Brain microvascular endothelial cell (primary cell): ENCODE results near the gene ARHGAP36.

Experiments
- DNase-seq: peaks from one replicate; pipeline ENCODE4 v3.0.0-alpha.2; 2020
- H3K27ac ChIP-seq: fragments of 250-450 bp; sonication (Bioruptor Pico); 2 replicates; pipeline ENCODE4 v1.5.1; 2020; ENCODE audit warnings: mild to moderate bottlenecking, moderate library complexity
- H3K27me3 ChIP-seq: fragments of 250-450 bp; sonication (Bioruptor Pico); replicated peaks from 2 replicates; pipeline ENCODE4 v1.5.1; 2020; ENCODE audit warnings: mild to moderate bottlenecking
- H3K36me3 ChIP-seq: fragments of 250-450 bp; sonication (Bioruptor Pico); replicated peaks from 2 replicates; pipeline ENCODE4 v1.5.1; 2020; ENCODE audit warnings: mild to moderate bottlenecking
- H3K4me3 ChIP-seq: 2 replicates; pipeline ENCODE4 v1.5.1; 2011; ENCODE audit warnings: low read depth, mild to moderate bottlenecking, control low read depth, low read length, moderate library complexity
- in situ Hi-C: cut with HindIII; loops from 2 replicates; pipeline ENCODE4 v1.10.0; 2017; ENCODE audit warnings: low sequenced_read_pairs, low pct_ligation_motif_present
- TF ChIP-seq, protein P1 (sequence below): IDR thresholded peaks from 2 replicates; pipeline ENCODE4 v1.5.1; 2011; ENCODE audit warnings: low read depth, mild to moderate bottlenecking, moderate library complexity, low read length, control low read depth, inconsistent platforms; ENCODE audit errors: missing control alignments

The ARHGAP36 gene

DNA sequence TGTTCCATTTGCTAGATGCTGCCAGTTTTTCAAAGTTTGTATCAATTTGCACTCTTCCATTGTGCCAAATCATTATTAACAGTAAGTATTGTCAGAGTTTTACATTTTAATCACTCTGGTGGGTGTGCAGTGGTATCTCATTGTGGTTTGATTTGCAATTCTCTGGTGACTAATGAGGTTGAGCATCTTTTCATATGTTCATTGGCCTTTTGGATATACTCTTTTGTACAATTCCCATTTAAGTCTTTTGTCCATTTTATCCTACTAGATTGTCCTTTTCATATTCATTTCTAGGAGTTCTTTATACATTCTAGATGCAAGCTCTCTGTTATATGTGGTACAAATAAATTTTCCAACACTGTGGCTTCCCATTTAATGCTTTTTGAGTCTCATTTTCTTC is 17.4 kb upstream of the ARHGAP36 start:
- no peak for DNase-seq
- Histone ChIP-seq H3K27ac (no peak overlapping the region), H3K4me3 (no peak overlapping the region), H3K27me3 (no peaks in the 10 kb centered on the region), H3K36me3 (no peaks in the 10 kb centered on the region)
- in situ Hi-C loops: no loop called here
- TF ChIP-seq, protein P1, sequence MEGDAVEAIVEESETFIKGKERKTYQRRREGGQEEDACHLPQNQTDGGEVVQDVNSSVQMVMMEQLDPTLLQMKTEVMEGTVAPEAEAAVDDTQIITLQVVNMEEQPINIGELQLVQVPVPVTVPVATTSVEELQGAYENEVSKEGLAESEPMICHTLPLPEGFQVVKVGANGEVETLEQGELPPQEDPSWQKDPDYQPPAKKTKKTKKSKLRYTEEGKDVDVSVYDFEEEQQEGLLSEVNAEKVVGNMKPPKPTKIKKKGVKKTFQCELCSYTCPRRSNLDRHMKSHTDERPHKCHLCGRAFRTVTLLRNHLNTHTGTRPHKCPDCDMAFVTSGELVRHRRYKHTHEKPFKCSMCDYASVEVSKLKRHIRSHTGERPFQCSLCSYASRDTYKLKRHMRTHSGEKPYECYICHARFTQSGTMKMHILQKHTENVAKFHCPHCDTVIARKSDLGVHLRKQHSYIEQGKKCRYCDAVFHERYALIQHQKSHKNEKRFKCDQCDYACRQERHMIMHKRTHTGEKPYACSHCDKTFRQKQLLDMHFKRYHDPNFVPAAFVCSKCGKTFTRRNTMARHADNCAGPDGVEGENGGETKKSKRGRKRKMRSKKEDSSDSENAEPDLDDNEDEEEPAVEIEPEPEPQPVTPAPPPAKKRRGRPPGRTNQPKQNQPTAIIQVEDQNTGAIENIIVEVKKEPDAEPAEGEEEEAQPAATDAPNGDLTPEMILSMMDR: no peak

DNA sequence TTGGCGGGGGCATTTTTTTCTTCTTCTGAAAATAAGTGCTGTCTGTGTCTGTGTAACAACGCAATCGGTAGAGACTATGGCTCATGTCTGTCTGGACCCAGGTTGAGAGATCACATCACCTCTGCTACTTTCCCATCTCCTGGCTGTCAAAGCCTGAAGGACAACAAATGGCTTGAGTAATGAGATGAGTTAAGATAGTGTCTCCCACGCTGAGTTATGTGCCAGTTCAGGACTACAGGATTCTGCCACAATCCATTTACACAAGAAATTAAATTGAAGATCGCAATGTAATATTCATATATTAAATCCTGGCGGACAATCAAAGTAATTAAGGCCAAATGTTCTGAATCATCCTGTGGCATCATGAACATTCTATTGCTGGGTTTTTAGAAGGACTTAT is 16.5 kb upstream of the ARHGAP36 start:
- Histone ChIP-seq H3K27me3 (no peaks in the 10 kb centered on the region), H3K36me3 (no peaks in the 10 kb centered on the region), H3K27ac (no peak overlapping the region), H3K4me3 (no peak overlapping the region)
- in situ Hi-C loops: no loop called here
- DNase-seq: no peak
- TF ChIP-seq, protein P1: no peak

- no peak overlapping the region for H3K4me3 ChIP-seq
- no peaks in the 10 kb centered on the region for H3K36me3 ChIP-seq
- in situ Hi-C loops: no loop called here
- TF ChIP-seq, protein P1: no peak
- no peak overlapping the region for H3K27ac ChIP-seq
- no peak for DNase-seq
- H3K27me3 ChIP-seq: no peaks in the 10 kb centered on the region
Measured at GRCh38 chrX:131045726-131046125, 12.4 kb upstream of the ARHGAP36 start.

GRCh38 chrX:131046596-131046995 is 11.6 kb upstream of the ARHGAP36 start:
- in situ Hi-C loops: no loop called here
- DNase-seq: no peak
- H3K27ac ChIP-seq: no peak overlapping the region
- H3K27me3 ChIP-seq: no peaks in the 10 kb centered on the region
- TF ChIP-seq, protein P1: no peak
- H3K4me3 ChIP-seq: no peak overlapping the region
- no peaks in the 10 kb centered on the region for H3K36me3 ChIP-seq

DNA sequence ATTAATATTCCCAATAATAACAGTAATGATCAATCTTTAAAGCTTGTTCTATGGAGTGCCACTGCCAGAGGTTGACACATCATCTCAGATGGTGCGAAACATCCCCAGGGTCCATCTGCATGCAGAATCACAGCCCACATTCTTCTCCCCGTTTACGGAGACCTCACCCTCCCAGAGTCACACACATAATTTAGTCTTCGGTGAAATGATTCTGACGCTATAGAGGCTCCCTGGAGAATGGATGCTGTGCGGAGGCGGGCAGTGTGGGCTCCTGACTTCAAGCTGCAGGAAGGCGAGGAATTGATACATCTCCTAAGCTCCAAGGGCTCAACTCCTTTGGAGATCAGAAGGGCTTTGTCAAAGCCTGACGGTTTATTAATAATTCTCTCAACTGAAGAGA is 11.0 kb upstream of the ARHGAP36 start:
- in situ Hi-C loops: no loop called here
- H3K27ac ChIP-seq: no peak overlapping the region
- TF ChIP-seq, protein P1: no peak
- no peaks in the 10 kb centered on the region for H3K36me3 ChIP-seq
- no peak overlapping the region for H3K4me3 ChIP-seq
- no peak for DNase-seq
- no peaks in the 10 kb centered on the region for H3K27me3 ChIP-seq

GRCh38 chrX:131053076-131053475 is 5.1 kb upstream of the ARHGAP36 start:
- DNase-seq: no peak
- TF ChIP-seq, protein P1: no peak
- Histone ChIP-seq H3K36me3 (no peaks in the 10 kb centered on the region), H3K27ac (no peak overlapping the region), H3K4me3 (no peak overlapping the region), H3K27me3 (no peaks in the 10 kb centered on the region)
- in situ Hi-C loops: no loop called here
